ENCODE data around the gene AFMID. TPM values are rescaled to one million over a fixed set of nuclear protein-coding genes. Genes with fewer than 3 reads are reported as not detected.

Gene AFMID
- total and polyA plus RNA-seq, 2 of the 8 experiments (the other 6 are each of a cell fraction or from before 2014, with no cell fraction given), result 49.0 to 53.0 TPM

GRCh38 chr17:78168903-78169793, 18.0 kb upstream of the AFMID start:
- Histone ChIP-seq H4K91ac (replicated peaks; ENCODE audit: insufficient read length, low read length) (peak overlapping the region; percentile 73), H4K20me1 (replicated peaks in 1 of 2; ENCODE audit: control insufficient read depth in 1 of 2, insufficient read depth in 2 of 2, low read length in 2 of 2) (peaks cover 12% of the 10 kb centered on the region in 2 experiments), H3K36me3 (ENCODE audit: control insufficient read depth in 2 of 4, insufficient read depth in 4 of 4, low read length in 3 of 4) (peaks cover 1 to 16% (median 3%) of the 10 kb centered on the region in 4 experiments; a peak in 5 of 8 replicates), H3K79me2 (ENCODE audit: control insufficient read depth in 1 of 2, insufficient read depth in 2 of 2, low read length in 2 of 2) (no peaks in the 10 kb centered on the region), H2BK5ac (ENCODE audit: low read depth, low read length) (peak overlapping the region; percentile 52; the same call in 1 of the 2 replicates), H3K4ac (replicated peaks; ENCODE audit: insufficient read length, low read depth, low read length) (no peak overlapping the region), H4K8ac (ENCODE audit: extremely low read depth, insufficient read depth, low read length) (no peak overlapping the region), H2BK15ac (ENCODE audit: low read length) (peak overlapping the region; percentile 92; the same call in 1 of the 2 replicates), H4K5ac (ENCODE audit: insufficient read length, low read depth, low read length) (peak overlapping the region; percentile 23), H3K56ac (replicated peaks; ENCODE audit: insufficient read length, low read depth, low read length) (no peak overlapping the region), H3K14ac (ENCODE audit: insufficient read length) (no peak overlapping the region), H2BK120ac (replicated peaks; ENCODE audit: low read depth, low read length) (no peak overlapping the region), H3K27me3 (replicated peaks in 1 of 4; ENCODE audit: control insufficient read depth in 3 of 4, extremely low read depth in 1 of 4, insufficient read depth in 3 of 4, low read length in 3 of 4) (no peaks in the 10 kb centered on the region), H2BK20ac (ENCODE audit: low read length) (no peak overlapping the region), H3K9ac (replicated peaks in 1 of 4; ENCODE audit: extremely low read depth in 1 of 4, low read depth in 3 of 4, low read length in 3 of 4) (no peak overlapping the region; a peak in 1 of 7 replicates), H3K4me1 (replicated peaks in 1 of 4; ENCODE audit: control insufficient read depth in 3 of 4, insufficient read depth in 4 of 4, low read length in 3 of 4) (peaks cover 5 to 39% (median 19%) of the 10 kb centered on the region in 4 experiments), H2AK5ac (ENCODE audit: low read depth, low read length) (0 out of 2 replicates have a peak overlapping the region, but pooled peaks have one; percentile 93), H3K23ac (ENCODE audit: insufficient read length) (no peak overlapping the region), H3K9me3 (ENCODE audit: insufficient read depth in 2 of 2, low read depth in 1 of 2, low read length in 1 of 2) (no peaks in the 10 kb centered on the region), H3K4me2 (ENCODE audit: insufficient read depth in 1 of 2, low read depth in 2 of 2, low read length in 2 of 2) (peak overlapping the region; percentile 65 to 83), H3K79me1 (ENCODE audit: low read depth, low read length) (peaks cover 6% of the 10 kb centered on the region), H3K23me2 (ENCODE audit: low read depth, low read length) (peaks cover 5% of the 10 kb centered on the region; the same call in 1 of the 2 replicates), H3K18ac (ENCODE audit: extremely low read depth, low read length) (no peak overlapping the region), H2BK12ac (ENCODE audit: low read depth, low read length) (0 out of 2 replicates have a peak overlapping the region, but pooled peaks have one; percentile 17), H2AFZ (ENCODE audit: low read length) (no peak overlapping the region), H3K4me3 (ENCODE audit: extremely low read depth in 1 of 4, insufficient read depth in 2 of 4, low read depth in 3 of 4, low read length in 4 of 4) (peak overlapping the region; percentile 57 to 87 (median 65)), H3K27ac (ENCODE audit: low read depth, low read length) (no peak overlapping the region)
- FAIRE-seq (no peak), DNase-seq (ENCODE audit: low read depth in 1 of 2, low spot score in 2 of 2) (peak in 1 of 2 experiments; percentile 80)
- ChIA-PET POLR2A (ENCODE audit: partially characterized antibody) (interaction anchor here (0.6 to 10.2 kb wide), 19 partner anchors 8 to 538 kb away, joined by 3 to 131 read pairs (median 4); partner anchors contain the start of genes AFMID, BIRC5 and TK1), CTCF (ENCODE audit: partially characterized antibody) (interaction anchor here (0.6 to 1.8 kb wide), 9 partner anchors 9 to 58 kb away, joined by 3 to 9 read pairs (median 3); no protein-coding TSS in a partner anchor)
- WGBS, 2 experiments (ENCODE audit: extremely low coverage in 1 of 2, insufficient coverage in 1 of 2, insufficient read length in 1 of 2, insufficient replicate concordance in 2 of 2, low coverage in 1 of 2, low lambda C conversion rate in 2 of 2, missing lambda C conversion rate in 1 of 2), result 11% methylated on average over 25 of the region's 38 CpGs; no CpG with 5 or more reads in 1 of the 2 experiments
- TF ChIP-seq SIN3A (conservative IDR thresholded peaks at IDR 0.05 in 1 of 2, IDR thresholded peaks at IDR 0.05 in 1 of 2; ENCODE audit: low read depth in 1 of 2, low read length in 2 of 2), result no peak
- TF ChIP-seq, protein P1, sequence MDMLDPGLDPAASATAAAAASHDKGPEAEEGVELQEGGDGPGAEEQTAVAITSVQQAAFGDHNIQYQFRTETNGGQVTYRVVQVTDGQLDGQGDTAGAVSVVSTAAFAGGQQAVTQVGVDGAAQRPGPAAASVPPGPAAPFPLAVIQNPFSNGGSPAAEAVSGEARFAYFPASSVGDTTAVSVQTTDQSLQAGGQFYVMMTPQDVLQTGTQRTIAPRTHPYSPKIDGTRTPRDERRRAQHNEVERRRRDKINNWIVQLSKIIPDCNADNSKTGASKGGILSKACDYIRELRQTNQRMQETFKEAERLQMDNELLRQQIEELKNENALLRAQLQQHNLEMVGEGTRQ (IDR thresholded peaks at IDR 0.05; ENCODE audit: low read length), result no peak
- TF ChIP-seq EZH2 (IDR thresholded peaks at IDR 0.05; ENCODE audit: low read depth, low read length, severe bottlenecking), result no peak
- TF ChIP-seq KDM1A (IDR thresholded peaks at IDR 0.05; ENCODE audit: borderline replicate concordance, low read length), result no peak
- TF ChIP-seq CTCF (IDR thresholded peaks at IDR 0.05; ENCODE audit: control extremely low read depth in 1 of 3, insufficient read depth in 1 of 3, low read depth in 1 of 3, low read length in 3 of 3), result no peak

Data from H1 (cell line).